Skeletal muscle tissue (tissue), 4 donors: ENCODE measurements around the gene IL6R. TPM values are rescaled to one million over a fixed set of nuclear protein-coding genes. Genes with fewer than 3 reads are reported as not detected.

Experiments
- H3K27ac ChIP-seq: one replicate; pipeline ENCODE4 v1.7.0; 2013; ENCODE audit warnings: mild to moderate bottlenecking, low read depth, low read length, inconsistent platforms
- H3K27me3 ChIP-seq, 3 donors: one replicate each; pipeline ENCODE4 v1.7.0; 2013; ENCODE audit warnings: low read length in 3 of 3; ENCODE audit not compliant: control insufficient read depth in 3 of 3, insufficient read depth in 3 of 3
- H3K36me3 ChIP-seq, 3 donors: one replicate each; pipeline ENCODE4 v1.7.0; 2013; ENCODE audit warnings: low read length in 3 of 3; ENCODE audit not compliant: control insufficient read depth in 3 of 3, insufficient read depth in 3 of 3
- H3K4me1 ChIP-seq, 3 donors: one replicate each; pipeline ENCODE4 v1.7.0; 2013; ENCODE audit warnings: low read length in 3 of 3, mild to moderate bottlenecking in 3 of 3; ENCODE audit not compliant: control insufficient read depth in 3 of 3, insufficient read depth in 3 of 3
- H3K4me3 ChIP-seq, 3 donors: one replicate each; pipeline ENCODE4 v1.7.0; 2013; ENCODE audit warnings: low read length in 3 of 3
- H3K9ac ChIP-seq, 3 donors: one replicate each; pipeline ENCODE4 v1.7.0; 2013; ENCODE audit warnings: low read length in 3 of 3, mild to moderate bottlenecking in 3 of 3, moderate library complexity in 2 of 3, low read depth in 1 of 3
- H3K9me3 ChIP-seq, 3 donors: one replicate each; pipeline ENCODE4 v1.7.0; 2013; ENCODE audit warnings: low read length in 3 of 3; ENCODE audit not compliant: control insufficient read depth in 3 of 3
- total RNA-seq: library from RNA; depleted of rRNA; stranded (reverse); fragments of >200 nt; gene quantifications from one replicate; pipeline ENCODE4 v1.2.3, GENCODE V29; 2014
- donor health status: Osteomylitis.

The IL6R gene
- total RNA-seq, 1 donor from 2014 or later: 5.2 TPM

DNA sequence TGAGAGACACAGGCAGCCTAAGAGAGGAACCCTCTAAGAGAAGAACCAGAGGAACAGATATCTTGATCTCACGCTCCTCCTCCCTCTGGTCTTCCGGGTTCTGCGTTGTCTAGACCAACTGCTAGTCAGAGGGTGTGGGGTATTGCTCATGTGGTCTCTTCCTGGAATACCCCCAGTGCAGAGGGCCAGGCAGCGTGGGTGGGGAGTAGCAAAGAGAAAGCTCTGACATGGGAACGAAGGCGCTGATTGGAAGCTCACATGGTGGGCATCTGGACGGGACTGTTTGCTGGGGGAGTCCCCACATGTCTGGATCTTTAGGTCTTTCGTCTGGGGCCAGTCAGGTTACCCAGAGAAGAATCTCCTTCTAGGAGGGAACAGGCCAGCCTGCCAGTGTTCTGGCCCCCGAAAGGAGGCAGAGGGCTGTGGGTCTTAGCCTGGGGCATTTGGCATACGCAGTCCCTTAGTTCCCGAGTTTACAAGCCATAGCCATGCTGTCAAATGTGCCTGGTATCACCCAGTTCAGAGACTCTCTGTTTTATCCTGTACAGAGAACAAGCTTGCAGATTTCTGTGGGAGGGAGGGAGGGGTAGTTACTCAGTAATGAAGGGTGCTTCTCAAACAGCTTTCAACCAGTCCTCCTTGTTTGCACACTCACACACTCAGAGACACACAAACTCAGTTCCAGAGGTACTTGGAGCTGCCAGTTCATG lies 18.3 kb upstream of the IL6R start:
- no peak overlapping the region for H3K9ac ChIP-seq
- H3K27me3 ChIP-seq: no peaks in the 10 kb centered on the region
- H3K4me3 ChIP-seq: no peak overlapping the region
- H3K4me1 ChIP-seq: no peaks in the 10 kb centered on the region
- no peak overlapping the region for H3K27ac ChIP-seq
- no peaks in the 10 kb centered on the region for H3K36me3 ChIP-seq
- no peaks in the 10 kb centered on the region for H3K9me3 ChIP-seq

DNA sequence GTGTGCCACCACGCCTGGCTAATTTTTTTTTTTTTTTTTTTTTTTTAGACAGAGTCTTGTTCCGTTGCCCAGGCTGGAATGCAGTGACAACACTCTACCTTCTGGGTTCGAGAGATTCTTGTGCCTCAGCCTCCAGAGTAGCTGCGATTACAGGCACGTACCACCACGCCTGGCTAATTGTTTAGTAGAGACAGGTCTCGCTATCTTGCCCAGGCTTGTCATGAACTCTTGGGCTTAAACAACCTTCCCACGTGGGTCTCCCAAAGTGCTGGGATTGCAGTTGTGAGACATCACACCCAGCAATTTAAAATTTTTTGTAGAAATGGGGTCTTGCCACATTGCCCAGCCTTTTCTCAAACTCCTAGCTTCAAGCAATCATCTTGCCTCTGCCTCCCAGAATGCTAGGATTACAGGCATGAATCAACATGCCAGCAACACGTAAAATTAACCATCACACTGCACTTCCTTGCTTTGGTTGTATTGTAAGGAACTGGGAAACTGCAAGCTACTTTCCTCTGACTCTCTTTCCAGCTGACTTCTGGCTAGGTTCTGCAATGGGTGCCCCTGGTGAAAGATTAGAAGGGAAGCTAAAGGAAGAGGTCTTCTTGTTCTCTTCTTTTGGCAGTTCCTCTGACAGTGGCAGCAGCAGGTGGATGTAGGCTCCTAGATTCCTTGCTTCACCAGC lies 13.9 kb upstream of the IL6R start:
- Histone ChIP-seq H3K9me3 (no peaks in the 10 kb centered on the region), H3K36me3 (no peaks in the 10 kb centered on the region), H3K27ac (no peak overlapping the region), H3K4me1 (no peaks in the 10 kb centered on the region), H3K9ac (no peak overlapping the region), H3K4me3 (no peak overlapping the region), H3K27me3 (no peaks in the 10 kb centered on the region)

DNA sequence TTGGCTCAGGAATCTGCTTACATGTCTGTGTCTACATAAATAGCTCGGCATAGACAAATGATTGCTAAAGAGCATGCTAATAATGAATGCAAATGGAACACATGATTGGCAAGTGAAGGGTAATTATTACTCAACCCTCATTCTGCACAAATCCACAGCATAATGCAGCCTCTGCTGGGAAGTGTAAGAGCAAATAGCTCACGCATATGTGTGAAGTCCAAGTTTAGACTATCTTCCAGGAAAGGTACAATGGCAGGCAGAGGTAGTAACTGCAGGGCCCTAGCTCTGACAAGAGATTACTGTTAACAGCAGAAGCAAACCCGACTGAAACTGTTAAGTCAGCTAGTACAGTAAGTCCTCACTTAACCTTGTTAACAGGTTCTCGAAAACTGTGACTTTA lies 7.0 kb upstream of the IL6R start:
- no peak overlapping the region for H3K4me3 ChIP-seq
- H3K36me3 ChIP-seq: no peaks in the 10 kb centered on the region
- no peak overlapping the region for H3K27ac ChIP-seq
- no peaks in the 10 kb centered on the region for H3K9me3 ChIP-seq
- no peaks in the 10 kb centered on the region for H3K4me1 ChIP-seq
- no peak overlapping the region for H3K9ac ChIP-seq
- H3K27me3 ChIP-seq: no peaks in the 10 kb centered on the region

DNA sequence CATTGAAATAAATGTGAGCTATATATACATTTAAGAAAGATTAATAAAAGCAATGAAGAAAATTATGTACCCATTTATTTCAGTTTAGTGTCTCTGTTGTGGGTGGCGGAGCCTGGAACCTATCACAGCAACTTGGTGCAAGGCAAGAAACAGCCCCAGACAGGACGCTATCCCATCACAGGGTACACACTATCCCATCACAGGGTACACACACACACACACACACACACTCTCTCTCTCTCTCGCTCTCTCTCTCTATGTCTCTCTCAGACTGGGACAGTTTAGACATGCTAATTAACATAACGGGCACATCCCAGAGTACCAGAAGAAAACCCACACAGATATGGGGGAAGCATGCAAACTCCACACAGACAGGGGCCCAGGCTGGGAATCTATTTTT lies 6.5 kb upstream of the IL6R start:
- Histone ChIP-seq H3K4me1 (no peaks in the 10 kb centered on the region), H3K36me3 (no peaks in the 10 kb centered on the region), H3K27ac (no peak overlapping the region), H3K9ac (no peak overlapping the region), H3K4me3 (no peak overlapping the region), H3K9me3 (no peaks in the 10 kb centered on the region), H3K27me3 (no peaks in the 10 kb centered on the region)

DNA sequence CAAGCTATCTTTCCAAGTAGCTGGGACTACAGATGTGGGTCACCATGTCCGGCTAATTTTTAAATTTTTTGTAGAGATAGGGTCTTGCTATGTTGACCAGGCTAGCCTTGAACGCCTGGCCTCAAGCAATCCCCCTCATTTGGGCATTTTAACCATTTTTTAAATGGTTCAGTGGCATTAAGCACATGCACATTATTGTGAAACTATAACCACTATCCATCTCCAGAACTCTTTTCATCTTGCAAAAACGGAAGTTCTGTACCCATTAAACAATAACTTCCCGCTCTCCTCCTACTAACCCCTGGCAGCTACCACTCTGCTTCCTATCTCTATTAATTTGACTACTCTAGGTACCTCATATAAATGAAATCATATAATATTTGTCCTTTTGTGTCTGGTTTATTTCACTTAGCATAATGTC lies 4.8 kb upstream of the IL6R start:
- H3K36me3 ChIP-seq: no peaks in the 10 kb centered on the region
- no peaks in the 10 kb centered on the region for H3K9me3 ChIP-seq
- no peak overlapping the region for H3K4me3 ChIP-seq
- peaks cover 6 to 8% (median 6%) of the 10 kb centered on the region in 3 donors for H3K4me1 ChIP-seq
- no peak overlapping the region for H3K27ac ChIP-seq
- no peaks in the 10 kb centered on the region for H3K27me3 ChIP-seq
- H3K9ac ChIP-seq: no peak overlapping the region

DNA sequence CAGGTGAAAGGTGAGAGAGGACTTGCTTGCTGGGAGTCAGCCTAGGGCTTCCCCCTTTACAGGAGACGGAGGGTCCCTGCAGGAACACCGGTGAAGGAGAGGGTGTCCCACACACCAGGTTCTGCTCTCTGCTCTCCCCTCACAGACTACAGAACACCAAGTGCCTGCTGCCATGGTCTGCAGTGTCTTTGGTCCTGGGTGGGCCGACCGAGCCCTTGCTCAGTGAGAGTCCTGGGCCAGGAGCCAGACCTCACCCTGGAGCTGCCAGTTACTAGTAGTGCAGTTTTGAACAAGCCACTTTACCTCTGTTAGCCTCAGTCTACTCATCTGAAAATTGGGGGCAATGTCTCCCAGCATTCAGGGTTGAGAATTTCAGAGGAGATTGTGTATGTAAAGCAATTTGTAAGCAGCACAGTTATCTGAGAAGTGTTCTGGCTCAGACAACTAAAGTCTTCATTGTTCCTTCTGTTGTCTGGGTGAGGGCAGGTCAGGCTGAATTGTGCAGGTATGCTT lies 2.7 kb upstream of the IL6R start:
- peaks cover 21 to 29% (median 23%) of the 10 kb centered on the region in 3 donors for H3K4me1 ChIP-seq
- no peaks in the 10 kb centered on the region for H3K36me3 ChIP-seq
- no peak overlapping the region for H3K9ac ChIP-seq
- no peak overlapping the region for H3K27ac ChIP-seq
- H3K27me3 ChIP-seq: no peaks in the 10 kb centered on the region
- no peak overlapping the region for H3K4me3 ChIP-seq
- H3K9me3 ChIP-seq: no peaks in the 10 kb centered on the region

DNA sequence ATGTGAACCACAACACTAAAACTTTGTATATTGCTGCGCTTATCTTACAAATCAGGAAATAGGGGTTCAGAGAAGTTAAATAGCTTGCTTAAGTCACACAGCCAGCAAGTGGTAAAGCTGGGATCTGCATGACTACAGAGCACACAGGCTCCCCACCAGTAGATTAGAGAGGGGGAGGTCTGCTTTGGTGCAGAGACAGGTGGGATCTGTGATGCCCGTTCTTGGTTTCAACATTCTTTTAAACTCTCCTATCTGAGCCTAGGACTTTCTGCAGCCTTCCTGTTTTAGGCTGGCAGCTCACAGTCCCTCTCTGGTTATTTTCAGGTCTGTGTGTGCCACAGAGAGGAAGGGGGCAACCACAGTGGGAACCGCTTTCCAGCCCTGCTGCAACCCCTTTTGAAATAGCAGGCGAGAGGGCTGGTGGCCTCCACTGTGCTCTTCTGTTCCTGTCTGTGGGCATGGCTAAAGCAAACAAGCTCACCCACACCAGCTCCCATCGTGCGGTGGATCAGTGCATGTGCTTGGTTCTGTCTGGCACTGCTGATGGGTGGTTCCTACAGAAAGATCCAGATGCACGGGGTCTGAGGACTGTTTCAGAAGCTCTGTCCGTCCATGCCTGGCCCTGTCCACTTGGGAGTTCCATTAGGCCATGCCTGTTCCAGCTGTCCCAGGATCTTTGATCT lies 1.7 kb upstream of the IL6R start:
- H3K4me3 ChIP-seq: no peak overlapping the region
- no peak overlapping the region for H3K9ac ChIP-seq
- no peak overlapping the region for H3K27ac ChIP-seq
- no peaks in the 10 kb centered on the region for H3K27me3 ChIP-seq
- H3K9me3 ChIP-seq: no peaks in the 10 kb centered on the region
- no peaks in the 10 kb centered on the region for H3K36me3 ChIP-seq
- H3K4me1 ChIP-seq: peaks cover 30 to 38% (median 33%) of the 10 kb centered on the region in 3 donors

DNA sequence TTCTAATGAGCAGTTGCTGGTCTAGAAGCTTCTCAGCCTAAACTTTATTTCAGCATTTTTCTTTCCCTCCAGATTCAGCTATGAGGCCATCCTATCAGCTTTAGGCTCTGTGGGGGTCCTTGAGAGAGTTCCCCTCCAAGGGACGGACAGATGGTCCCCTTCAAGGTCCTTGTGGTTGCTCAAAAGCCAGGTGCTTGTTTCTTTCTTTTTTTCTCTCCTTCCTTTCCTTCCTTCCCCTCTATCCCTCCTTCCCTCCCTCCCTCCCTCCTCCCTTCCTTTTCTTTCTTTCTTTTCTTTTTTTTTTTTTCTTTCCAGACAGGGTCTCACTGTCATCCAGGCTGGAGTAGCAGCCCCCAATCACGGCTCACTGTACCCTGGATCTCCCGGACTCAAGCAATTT lies 1.2 kb upstream of the IL6R start:
- H3K9ac ChIP-seq: no peak overlapping the region
- H3K36me3 ChIP-seq: no peaks in the 10 kb centered on the region
- no peaks in the 10 kb centered on the region for H3K9me3 ChIP-seq
- no peak overlapping the region for H3K4me3 ChIP-seq
- no peak overlapping the region for H3K27ac ChIP-seq
- H3K4me1 ChIP-seq: peaks cover 36 to 44% (median 38%) of the 10 kb centered on the region in 3 donors
- H3K27me3 ChIP-seq: no peaks in the 10 kb centered on the region

DNA sequence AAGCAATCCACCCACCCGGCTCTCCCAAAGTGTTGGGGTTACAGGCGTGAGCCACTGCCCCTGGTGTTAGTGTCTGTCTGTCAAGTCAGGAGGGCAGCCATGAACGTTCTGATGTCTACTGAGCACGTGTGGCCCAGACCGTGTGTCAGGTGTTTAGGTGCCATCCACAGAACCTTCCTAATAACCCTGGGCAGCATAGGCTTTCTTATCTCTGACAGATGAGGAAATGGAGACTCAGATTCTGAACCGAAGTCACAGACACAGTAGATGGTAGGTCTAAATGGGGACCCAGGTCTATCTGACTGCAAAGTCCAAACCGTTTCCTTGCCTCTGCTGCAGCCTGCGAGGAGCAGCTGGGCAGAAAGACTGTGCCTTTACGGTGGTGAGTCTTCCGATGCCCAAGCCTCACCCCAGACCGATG lies 622 bp upstream of the IL6R start:
- H3K4me3 ChIP-seq: peak overlapping the region; percentile 86 to 96 (median 91)

More for the DNA sequence above, 622 bp upstream of the IL6R start:
- peaks cover 39 to 49% (median 44%) of the 10 kb centered on the region in 3 donors for H3K4me1 ChIP-seq
- H3K27me3 ChIP-seq: no peaks in the 10 kb centered on the region
- H3K9ac ChIP-seq: peak overlapping the region; percentile 71 to 100 (median 75)
- H3K36me3 ChIP-seq: no peaks in the 10 kb centered on the region
- H3K27ac ChIP-seq: peak overlapping the region; percentile 96
- no peaks in the 10 kb centered on the region for H3K9me3 ChIP-seq
